SU-DHL-6 (cell line): ENCODE results near the gene SETBP1.

Source experiments
- H2AFZ ChIP-seq: fragments of 200-600 bp; sonication (generic); 2 replicates; pipeline ENCODE4 v1.6.1; 2014; ENCODE audit warnings: low read depth, mild to moderate bottlenecking, moderate library complexity, mixed read lengths, antibody characterized with exemption, low read length; ENCODE audit not compliant: severe bottlenecking
- H3F3A ChIP-seq: fragments of 200-600 bp; shearing (Covaris generic); 2 replicates; pipeline ENCODE4 v1.6.0; 2016; ENCODE audit warnings: antibody characterized with exemption, mild to moderate bottlenecking; ENCODE audit not compliant: insufficient read depth
- H3K27ac ChIP-seq: fragments of 200-600 bp; sonication (generic); 2 replicates; pipeline ENCODE4 v1.5.1; 2016; ENCODE audit warnings: low read depth, mild to moderate bottlenecking, low read length, moderate library complexity, mixed read lengths
- H3K27me3 ChIP-seq: fragments of 200-600 bp; sonication (generic), shearing (Covaris generic); 2 replicates; pipeline ENCODE4 v1.6.0; 2014; ENCODE audit warnings: mild to moderate bottlenecking, low read length
- H3K36me3 ChIP-seq: fragments of 200-600 bp; sonication (generic); 2 replicates; pipeline ENCODE4 v1.6.1; 2014; ENCODE audit warnings: mild to moderate bottlenecking, low read length, mixed read lengths
- H3K4me2 ChIP-seq: fragments of 300-600, 200-600 bp; shearing (Covaris generic), sonication (generic); 2 replicates; pipeline ENCODE4 v1.6.0; 2014; ENCODE audit warnings: low read length, low read depth, mild to moderate bottlenecking; ENCODE audit not compliant: poor library complexity, severe bottlenecking
- H3K4me3 ChIP-seq: fragments of 200-600 bp; sonication (generic); 2 replicates; pipeline ENCODE4 v1.5.1; 2014; ENCODE audit warnings: antibody characterized with exemption, low read length, mild to moderate bottlenecking, mixed read lengths; ENCODE audit not compliant: insufficient read depth, poor library complexity, severe bottlenecking
- H3K79me2 ChIP-seq: fragments of 200-600 bp; sonication (generic); 2 replicates; pipeline ENCODE4 v1.6.1; 2014; ENCODE audit warnings: mild to moderate bottlenecking, low read length, moderate library complexity; ENCODE audit not compliant: insufficient read depth
- H3K9ac ChIP-seq: fragments of 200-600 bp; sonication (generic); 2 replicates; pipeline ENCODE4 v1.7.0; 2014; ENCODE audit warnings: mild to moderate bottlenecking, low read length
- H3K9me2 ChIP-seq: fragments of 200-600 bp; sonication (generic); replicated peaks from 2 replicates; pipeline ENCODE4 v1.6.1; 2014; ENCODE audit warnings: low read length; ENCODE audit not compliant: insufficient read depth
- H3K9me3 ChIP-seq: fragments of 200-600 bp; sonication (generic); 2 replicates; pipeline ENCODE4 v1.6.1; 2014; ENCODE audit warnings: low read length, mixed read lengths; ENCODE audit not compliant: insufficient read depth
- H4K20me1 ChIP-seq: fragments of 200-600 bp; sonication (generic); 2 replicates; pipeline ENCODE4 v1.6.1; 2014; ENCODE audit warnings: low read depth, mild to moderate bottlenecking, antibody characterized with exemption, low read length, moderate library complexity, mixed read lengths
- CTCF ChIP-seq: fragments of 200-600 bp; sonication (generic); IDR thresholded peaks from one replicate; pipeline ENCODE4 v1.5.1; 2017; ENCODE audit warnings: antibody characterized with exemption, mild to moderate bottlenecking, low read length, moderate library complexity; ENCODE audit not compliant: insufficient read depth, poor library complexity, severe bottlenecking
- EZH2phosphoT487 ChIP-seq: fragments of 200-600 bp; sonication (generic), shearing (Covaris generic); conservative IDR thresholded peaks from 2 replicates; pipeline ENCODE4 v1.6.1; 2018; ENCODE audit warnings: mild to moderate bottlenecking, antibody characterized with exemption, low read length, moderate library complexity, mixed read lengths

SETBP1 gene

DNA sequence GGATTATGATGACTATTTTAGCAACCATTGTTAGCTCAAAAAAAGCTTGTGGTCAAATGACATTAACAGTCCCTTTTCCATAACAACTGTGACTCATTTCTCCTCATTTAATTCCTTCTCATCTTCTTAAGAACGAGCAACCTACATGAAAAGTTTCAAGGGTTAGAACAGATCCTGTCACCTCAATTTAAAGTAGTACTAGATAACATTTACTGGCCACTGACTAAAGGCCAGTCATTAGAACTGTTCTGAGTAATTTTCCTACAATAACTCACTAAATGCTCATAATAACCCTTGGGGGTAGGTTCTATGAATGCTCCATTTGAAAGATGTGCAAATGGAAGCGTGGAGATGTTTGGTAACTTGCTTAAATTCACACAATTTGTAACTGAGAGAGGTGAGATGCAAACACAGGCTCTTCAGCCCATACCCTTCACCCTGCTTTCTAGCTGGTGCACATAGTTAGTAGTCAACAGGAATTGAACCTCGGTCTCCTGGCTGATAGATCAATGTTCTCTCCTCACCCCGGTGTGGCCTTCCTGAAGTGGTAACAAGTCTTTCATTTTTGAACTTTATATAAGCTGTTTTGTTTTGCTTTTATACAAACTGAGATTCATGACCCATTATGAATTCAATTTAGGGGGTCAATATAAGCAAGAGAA is 212.5 kb downstream of the SETBP1 start:
- Histone ChIP-seq H3K9me3 (no peaks in the 10 kb centered on the region; the same call in 1 of the 2 replicates), H3K9me2 (no peaks in the 10 kb centered on the region), H3K27ac (no peak overlapping the region), H3K36me3 (no peaks in the 10 kb centered on the region), H3K79me2 (no peaks in the 10 kb centered on the region), H2AFZ (no peak overlapping the region), H3K4me3 (no peak overlapping the region), H4K20me1 (no peaks in the 10 kb centered on the region), H3K4me2 (no peak overlapping the region), H3F3A (no peaks in the 10 kb centered on the region), H3K27me3 (no peaks in the 10 kb centered on the region), H3K9ac (no peak overlapping the region)
- no peak for TF ChIP-seq CTCF

GRCh38 chr18:44893966-44894365 is 213.3 kb downstream of the SETBP1 start:
- H3F3A ChIP-seq: no peaks in the 10 kb centered on the region
- no peaks in the 10 kb centered on the region for H4K20me1 ChIP-seq
- no peaks in the 10 kb centered on the region for H3K36me3 ChIP-seq
- no peak overlapping the region for H3K4me2 ChIP-seq
- H3K9me2 ChIP-seq: no peaks in the 10 kb centered on the region
- H3K4me3 ChIP-seq: no peak overlapping the region
- H3K27me3 ChIP-seq: no peaks in the 10 kb centered on the region
- H3K9me3 ChIP-seq: no peaks in the 10 kb centered on the region; the same call in 1 of the 2 replicates
- no peak for TF ChIP-seq CTCF
- TF ChIP-seq EZH2phosphoT487: no peak
- H3K27ac ChIP-seq: no peak overlapping the region
- no peak overlapping the region for H3K9ac ChIP-seq
- no peaks in the 10 kb centered on the region for H3K79me2 ChIP-seq
- no peak overlapping the region for H2AFZ ChIP-seq

DNA sequence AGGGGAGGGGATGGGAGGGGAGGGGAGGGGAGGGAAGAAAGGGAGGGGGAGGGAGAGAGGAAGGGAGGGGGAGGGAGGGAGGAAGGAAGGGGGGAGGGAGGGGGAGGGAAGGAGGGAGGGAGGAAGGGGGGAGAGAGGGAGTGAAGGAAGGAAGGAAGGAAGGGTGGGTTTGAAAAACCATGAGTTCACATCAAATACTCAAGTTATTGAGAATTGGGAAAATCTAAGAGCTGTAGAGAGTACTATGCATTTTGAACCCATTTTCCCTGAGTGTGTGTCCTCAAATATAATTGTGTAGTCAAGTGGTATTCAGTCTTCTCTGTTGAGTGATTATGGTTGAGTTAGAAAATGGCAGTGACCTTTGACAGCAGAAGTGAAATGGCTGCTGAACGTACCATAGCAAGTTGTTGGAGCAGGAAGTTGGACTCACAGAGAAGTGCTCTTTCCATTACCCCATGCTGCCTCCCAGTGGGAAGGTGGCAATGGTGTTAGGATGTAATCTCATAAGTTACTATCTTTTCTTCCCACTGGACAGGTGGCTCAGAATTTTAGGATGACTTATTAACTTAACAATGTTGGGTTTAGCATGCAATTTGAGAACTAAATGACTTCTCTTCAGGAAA is 214.6 kb downstream of the SETBP1 start:
- TF ChIP-seq EZH2phosphoT487 (no peak), CTCF (peak; percentile 55)
- Histone ChIP-seq H2AFZ (no peak overlapping the region), H3K27ac (no peak overlapping the region), H3F3A (no peaks in the 10 kb centered on the region), H3K9me2 (no peaks in the 10 kb centered on the region), H3K4me2 (no peak overlapping the region), H3K9ac (no peak overlapping the region), H3K79me2 (no peaks in the 10 kb centered on the region), H3K27me3 (no peaks in the 10 kb centered on the region), H3K4me3 (no peak overlapping the region), H3K36me3 (no peaks in the 10 kb centered on the region), H3K9me3 (no peaks in the 10 kb centered on the region; the same call in 1 of the 2 replicates), H4K20me1 (no peaks in the 10 kb centered on the region)
